Neuronal stem cell (in vitro differentiated cells): ENCODE measurements around the gene ABCB11.
A peak's percentile ranks its signal among the peaks of the same experiment; 100 is the strongest.

Experiments
- DNase-seq: peaks from one replicate; pipeline ENCODE4 v3.0.0-alpha.2; 2013; ENCODE audit warnings: low spot score
- H2AFZ ChIP-seq: one replicate; pipeline ENCODE4 v1.6.1; 2013; ENCODE audit warnings: mild to moderate bottlenecking, low read length, inconsistent platforms
- H2AK5ac ChIP-seq: 2 replicates; pipeline ENCODE4 v1.6.1; 2013; ENCODE audit warnings: low read depth, mild to moderate bottlenecking, inconsistent platforms, low read length, moderate library complexity, mixed read lengths
- H2BK120ac ChIP-seq: 2 replicates; pipeline ENCODE4 v1.6.1; 2013; ENCODE audit warnings: low read depth, mild to moderate bottlenecking, inconsistent platforms, low read length, moderate library complexity, mixed read lengths
- H2BK12ac ChIP-seq: one replicate; pipeline ENCODE4 v1.6.1; 2013; ENCODE audit warnings: low read length, inconsistent platforms
- H2BK15ac ChIP-seq: 2 replicates; pipeline ENCODE4 v1.6.1; 2013; ENCODE audit warnings: mild to moderate bottlenecking, low read length, inconsistent platforms, mixed read lengths
- H2BK5ac ChIP-seq: one replicate; pipeline ENCODE4 v1.6.1; 2013; ENCODE audit warnings: inconsistent platforms, mild to moderate bottlenecking, low read length, moderate library complexity
- H3K14ac ChIP-seq: one replicate; pipeline ENCODE4 v1.6.1; 2013; ENCODE audit warnings: low read length, inconsistent platforms
- H3K18ac ChIP-seq: 2 replicates; pipeline ENCODE4 v1.6.1; 2013; ENCODE audit warnings: low read length, inconsistent platforms
- H3K23ac ChIP-seq: 2 replicates; pipeline ENCODE4 v1.6.1; 2013; ENCODE audit warnings: low read depth, mild to moderate bottlenecking, mixed read lengths, low read length, inconsistent platforms; ENCODE audit not compliant: poor library complexity
- H3K27ac ChIP-seq: replicated peaks from 3 replicates; pipeline ENCODE4 v1.5.1; 2013; ENCODE audit warnings: low read length, inconsistent platforms
- H3K27me3 ChIP-seq, 3 experiments: 2 replicates each; pipeline ENCODE4 v1.6.1; 2013; ENCODE audit warnings: low read length in 3 of 3, mild to moderate bottlenecking in 2 of 3, inconsistent platforms in 1 of 3, low read depth in 1 of 3, mixed read lengths in 1 of 3, moderate library complexity in 1 of 3; ENCODE audit not compliant: control insufficient read depth in 3 of 3, insufficient read depth in 3 of 3
- H3K36me3 ChIP-seq, 2 donors: replicated peaks in 1 of 2; 2 replicates each; pipeline ENCODE4 v1.6.1; 2013; ENCODE audit warnings: low read length in 2 of 2; ENCODE audit not compliant: control insufficient read depth in 2 of 2, insufficient read depth in 2 of 2
- H3K4ac ChIP-seq: 2 replicates; pipeline ENCODE4 v1.6.1; 2013; ENCODE audit warnings: inconsistent platforms, mild to moderate bottlenecking, low read length, moderate library complexity
- H3K4me1 ChIP-seq, 2 donors: 1 replicate in 1 of 2; 2 replicates in 1 of 2; pipeline ENCODE4 v1.6.1; 2013; ENCODE audit warnings: low read length in 2 of 2, low read depth in 1 of 2; ENCODE audit not compliant: control insufficient read depth in 2 of 2, insufficient read depth in 1 of 2
- H3K4me2 ChIP-seq: one replicate; pipeline ENCODE4 v1.6.1; 2013; ENCODE audit warnings: mild to moderate bottlenecking, low read length, inconsistent platforms; ENCODE audit not compliant: insufficient read depth, poor library complexity, severe bottlenecking
- H3K4me3 ChIP-seq, 2 donors: 2 replicates each; pipeline ENCODE4 v1.5.1; 2013; ENCODE audit warnings: low read length in 2 of 2, mild to moderate bottlenecking in 2 of 2, inconsistent platforms in 1 of 2, moderate library complexity in 1 of 2
- H3K79me1 ChIP-seq: one replicate; pipeline ENCODE4 v1.6.1; 2013; ENCODE audit warnings: low read depth, mild to moderate bottlenecking, inconsistent platforms, low read length, moderate library complexity
- H3K9ac ChIP-seq: one replicate; pipeline ENCODE4 v1.6.1; 2013; ENCODE audit warnings: mild to moderate bottlenecking, low read depth, low read length, inconsistent platforms; ENCODE audit not compliant: poor library complexity
- H3K9me3 ChIP-seq, 2 donors: replicated peaks in 1 of 2; 2 replicates each; pipeline versions ENCODE3 to v1.6.1; 2013; ENCODE audit warnings: low read length in 2 of 2, mild to moderate bottlenecking in 2 of 2, inconsistent platforms in 1 of 2, low read depth in 1 of 2, mixed read lengths in 1 of 2, moderate library complexity in 1 of 2; ENCODE audit not compliant: control insufficient read depth in 2 of 2, insufficient read depth in 1 of 2
- H4K8ac ChIP-seq: one replicate; pipeline ENCODE4 v1.6.1; 2013; ENCODE audit warnings: low read depth, mild to moderate bottlenecking, inconsistent platforms, low read length, moderate library complexity
- H4K91ac ChIP-seq: one replicate; pipeline ENCODE4 v1.6.1; 2013; ENCODE audit warnings: low read length, low read depth, mild to moderate bottlenecking, inconsistent platforms; ENCODE audit not compliant: poor library complexity
- WGBS, 2 donors: extraction: QIAGEN DNeasy Blood & Tissue Kit; methylation state at CpG; one replicate each; pipeline ENCODE4 v1.1.7; 2013; ENCODE audit warnings: missing lambda C conversion rate in 2 of 2, mixed read lengths in 1 of 2; ENCODE audit not compliant: insufficient read length in 2 of 2, insufficient replicate concordance in 1 of 2; ENCODE audit errors: extremely low coverage in 2 of 2; 5-methylcytosine and 5-hydroxymethylcytosine counted together

The ABCB11 gene

DNA sequence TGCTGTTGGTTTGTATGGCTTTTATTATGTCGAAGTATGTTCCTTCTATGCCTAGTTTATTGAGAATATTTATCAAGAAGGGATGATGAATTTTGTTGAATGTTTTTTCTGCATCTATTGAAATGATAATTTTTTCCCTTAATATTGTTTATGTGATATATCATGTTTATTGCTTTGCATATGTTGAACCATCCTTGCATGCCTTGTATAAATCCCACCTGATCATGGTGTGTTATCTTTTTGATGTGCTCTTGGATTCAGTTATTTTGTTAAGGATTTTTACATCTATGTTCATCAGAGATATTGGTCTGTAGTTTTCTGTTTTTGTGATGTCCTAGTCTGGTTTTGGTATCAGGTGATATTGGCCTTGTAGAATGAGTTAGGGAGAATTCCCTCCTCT, 79.3 kb downstream of the ABCB11 start:
- Histone ChIP-seq H3K4ac (no peak overlapping the region), H2AFZ (no peak overlapping the region), H3K9ac (no peak overlapping the region), H2BK120ac (no peak overlapping the region), H3K18ac (no peak overlapping the region), H3K14ac (no peak overlapping the region), H3K4me3 (no peak overlapping the region), H3K9me3 (peaks cover 0 to 1% of the 10 kb centered on the region in 2 donors), H2BK12ac (no peak overlapping the region), H3K36me3 (no peaks in the 10 kb centered on the region), H2BK15ac (no peak overlapping the region), H4K8ac (no peak overlapping the region), H3K27ac (no peak overlapping the region), H2AK5ac (no peak overlapping the region), H3K4me2 (no peak overlapping the region), H3K23ac (no peak overlapping the region), H3K79me1 (no peaks in the 10 kb centered on the region), H3K4me1 (no peaks in the 10 kb centered on the region), H2BK5ac (no peak overlapping the region), H4K91ac (no peak overlapping the region), H3K27me3 (no peaks in the 10 kb centered on the region)
- WGBS, 2 donors: no CpG with 5 or more reads among the region's 1 CpG
- DNase-seq: no peak

DNA sequence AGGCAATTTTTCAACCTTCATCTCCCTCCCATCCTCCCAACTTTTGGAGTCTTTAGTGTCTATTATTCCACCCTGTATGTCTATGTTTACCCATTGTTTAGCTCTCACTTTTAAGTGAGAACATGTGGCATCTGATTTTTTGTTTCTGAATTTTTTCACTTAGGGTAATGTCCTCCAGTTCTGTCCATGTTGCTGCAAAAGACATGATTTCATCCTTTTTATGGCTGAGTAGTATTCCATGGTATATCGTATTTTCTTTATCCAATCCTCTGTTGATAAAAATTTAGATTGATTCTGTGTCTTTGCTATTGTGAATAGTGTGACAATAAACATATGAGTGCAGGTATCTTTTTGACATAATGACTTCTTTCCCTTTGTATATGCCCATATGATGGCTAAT, 81.8 kb downstream of the ABCB11 start:
- Histone ChIP-seq H3K27ac (no peak overlapping the region), H3K4me1 (no peaks in the 10 kb centered on the region), H2BK5ac (no peak overlapping the region), H4K91ac (no peak overlapping the region), H3K4me3 (no peak overlapping the region), H3K9me3 (peaks cover 0 to 1% of the 10 kb centered on the region in 2 donors), H3K9ac (no peak overlapping the region), H3K4me2 (no peak overlapping the region), H3K4ac (no peak overlapping the region), H3K36me3 (no peaks in the 10 kb centered on the region), H2AFZ (no peak overlapping the region), H3K18ac (no peak overlapping the region), H4K8ac (no peak overlapping the region), H2BK120ac (no peak overlapping the region), H2BK12ac (no peak overlapping the region), H3K79me1 (no peaks in the 10 kb centered on the region), H2AK5ac (no peak overlapping the region), H3K14ac (no peak overlapping the region), H3K23ac (no peak overlapping the region), H2BK15ac (no peak overlapping the region), H3K27me3 (peaks cover 0 to 7% (median 0%) of the 10 kb centered on the region in 3 experiments)
- no CpG with 5 or more reads among the region's 1 CpG for WGBS, 2 donors
- DNase-seq: no peak

DNA sequence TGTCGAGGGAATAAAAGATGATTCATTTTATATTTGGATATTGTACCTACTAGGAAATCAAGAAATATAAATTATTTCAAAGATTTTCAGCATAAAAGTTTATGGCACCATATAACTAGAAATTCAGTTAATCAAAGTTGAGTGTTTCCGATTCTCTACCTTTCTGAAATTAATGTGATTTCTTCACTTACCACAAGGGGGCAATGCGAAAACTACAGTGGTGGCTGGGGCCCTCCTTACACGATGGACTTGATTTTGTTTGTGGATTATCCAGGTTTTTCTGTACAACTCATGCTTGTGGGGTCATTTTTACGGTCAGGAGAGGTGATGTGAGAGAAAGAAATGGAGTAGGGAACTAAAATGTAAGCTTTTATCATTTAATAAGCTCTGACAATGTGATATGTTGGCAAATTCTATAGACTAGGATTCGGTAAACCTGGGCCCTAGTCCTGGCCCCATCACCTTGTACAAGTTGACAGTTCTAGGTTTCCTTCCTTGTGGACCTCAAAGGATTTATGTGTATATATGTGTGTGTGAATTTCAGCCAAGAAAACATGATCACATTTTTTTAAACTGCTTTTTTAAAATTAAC, 82.4 kb downstream of the ABCB11 start:
- Histone ChIP-seq H3K4me1 (no peaks in the 10 kb centered on the region), H2BK5ac (no peak overlapping the region), H3K36me3 (no peaks in the 10 kb centered on the region), H3K4ac (no peak overlapping the region), H3K4me2 (no peak overlapping the region), H3K27me3 (peaks cover 0 to 11% (median 0%) of the 10 kb centered on the region in 3 experiments), H3K9ac (no peak overlapping the region), H3K79me1 (no peaks in the 10 kb centered on the region), H4K91ac (no peak overlapping the region), H2BK15ac (no peak overlapping the region), H2AFZ (no peak overlapping the region), H4K8ac (no peak overlapping the region), H2BK120ac (no peak overlapping the region), H3K27ac (no peak overlapping the region), H3K4me3 (no peak overlapping the region), H3K23ac (no peak overlapping the region), H2AK5ac (no peak overlapping the region), H3K14ac (no peak overlapping the region), H3K18ac (no peak overlapping the region), H2BK12ac (no peak overlapping the region), H3K9me3 (peaks cover 0 to 1% of the 10 kb centered on the region in 2 donors)
- no CpG with 5 or more reads among the region's 6 CpGs for WGBS, 2 donors
- peak; percentile 4 for DNase-seq

DNA sequence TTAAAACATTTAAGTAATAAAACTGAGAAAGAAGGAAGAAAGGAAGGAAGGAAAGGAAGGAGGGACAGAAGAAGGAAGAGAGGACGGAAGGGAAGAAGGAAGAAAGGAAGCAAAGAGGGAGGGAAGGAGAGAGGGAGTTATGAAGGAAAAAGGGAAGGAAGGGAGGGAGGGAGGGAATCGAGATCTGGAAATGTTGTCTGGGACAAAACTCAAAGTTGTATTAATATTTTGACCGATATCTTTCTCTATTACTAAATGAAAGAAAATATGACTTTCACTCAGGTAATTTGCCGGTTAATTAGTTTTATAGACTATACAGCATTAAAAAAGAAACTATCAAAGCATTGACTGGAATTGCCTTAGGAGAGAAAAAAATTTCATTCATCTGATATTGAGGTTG, 85.6 kb downstream of the ABCB11 start:
- Histone ChIP-seq H3K27ac (no peak overlapping the region), H3K23ac (no peak overlapping the region), H3K4me3 (no peak overlapping the region), H3K79me1 (no peaks in the 10 kb centered on the region), H2BK5ac (no peak overlapping the region), H3K27me3 (peaks cover 0 to 13% (median 0%) of the 10 kb centered on the region in 3 experiments), H3K4me2 (no peak overlapping the region), H3K9me3 (peaks cover 0 to 1% of the 10 kb centered on the region in 2 donors), H3K4ac (no peak overlapping the region), H2BK120ac (no peak overlapping the region), H3K9ac (no peak overlapping the region), H3K4me1 (no peaks in the 10 kb centered on the region), H2BK15ac (no peak overlapping the region), H4K91ac (no peak overlapping the region), H3K18ac (no peak overlapping the region), H2AFZ (no peak overlapping the region), H3K36me3 (no peaks in the 10 kb centered on the region), H3K14ac (no peak overlapping the region), H2AK5ac (no peak overlapping the region), H4K8ac (no peak overlapping the region), H2BK12ac (no peak overlapping the region)
- DNase-seq: no peak
- 100% methylated on average over 1 of the region's 4 CpGs; no CpG with 5 or more reads in 1 of the 2 donors for WGBS, 2 donors
